Mammary epithelial cell (primary cell): ENCODE measurements around the gene LAGE3.

Experiments
- CTCF ChIP-seq, 2 donors: IDR thresholded peaks in 1 of 2; conservative IDR thresholded peaks in 1 of 2; 2 replicates each; pipeline ENCODE4 v1.5.1; 2011 to 2012; ENCODE audit warnings: inconsistent platforms in 2 of 2, low read length in 2 of 2, mild to moderate bottlenecking in 2 of 2, control low read depth in 1 of 2, low read depth in 1 of 2; ENCODE audit not compliant: insufficient read depth in 1 of 2; ENCODE audit errors: extremely low read depth in 1 of 2
- EZH2 ChIP-seq: IDR thresholded peaks from 2 replicates; pipeline ENCODE4 v1.6.1; 2012; ENCODE audit warnings: low read length, inconsistent platforms, borderline replicate concordance

GRCh38 chrX:154494715-154495114 is 15.6 kb upstream of the LAGE3 start:
- no peak for TF ChIP-seq CTCF (conservative IDR thresholded peaks at IDR 0.05 in 1 of 2, IDR thresholded peaks at IDR 0.05 in 1 of 2; ENCODE audit: extremely low read depth in 1 of 2, insufficient read depth in 1 of 2, low read depth in 1 of 2, low read length in 2 of 2)
- no peak for TF ChIP-seq EZH2
